NCI-H2107 (cell line): ENCODE results near the gene BORCS6.

Experiments
- DNase-seq: peaks from one replicate; lab custom pipeline; 2025; lab: John Stamatoyannopoulos, UW

Gene BORCS6

GRCh38 chr17:8142158-8142886 lies 47.7 kb downstream of the BORCS6 start:
- DNase-seq = no peak

GRCh38 chr17:8141741-8142140 lies 48.2 kb downstream of the BORCS6 start:
- no peak for DNase-seq

GRCh38 chr17:8141045-8141444 lies 48.9 kb downstream of the BORCS6 start:
- no peak for DNase-seq

- no peak for DNase-seq
Observed at GRCh38 chr17:8140065-8141029, 49.6 kb downstream of the BORCS6 start.

- peak; percentile 93 for DNase-seq
Observed at GRCh38 chr17:8138672-8139371, 51.2 kb downstream of the BORCS6 start.

GRCh38 chr17:8138374-8138671 lies 51.7 kb downstream of the BORCS6 start:
- DNase-seq = no peak
